ELF-1 (cell line): ENCODE results near the gene OLIG3.

ENCODE experiments used
- DNase-seq: peaks from one replicate; pipeline ENCODE4 v3.0.0-alpha.2; 2016; ENCODE audit warnings: low read depth, low spot score

The OLIG3 gene

DNA sequence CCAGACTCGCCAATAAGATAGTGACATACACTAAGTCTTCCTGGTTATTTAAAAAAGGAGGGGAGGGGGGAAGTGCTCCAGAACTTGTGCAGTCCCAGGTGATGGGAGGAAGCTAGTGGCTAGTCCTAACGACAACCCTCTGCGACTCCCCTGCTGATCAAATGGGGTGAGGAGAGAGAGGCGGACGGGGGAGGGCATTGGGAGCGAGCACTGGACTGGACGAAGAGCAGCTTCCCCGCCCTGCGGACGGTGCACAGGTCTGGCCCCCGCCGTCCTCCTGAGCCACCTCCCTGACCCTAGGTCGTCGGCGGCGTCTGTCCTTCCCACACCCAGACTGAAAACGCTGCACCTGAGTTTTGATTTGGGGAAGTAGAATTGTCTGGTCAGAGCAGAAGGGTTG is 2.2 kb upstream of the OLIG3 start:
- DNase-seq = peak; percentile 52

DNA sequence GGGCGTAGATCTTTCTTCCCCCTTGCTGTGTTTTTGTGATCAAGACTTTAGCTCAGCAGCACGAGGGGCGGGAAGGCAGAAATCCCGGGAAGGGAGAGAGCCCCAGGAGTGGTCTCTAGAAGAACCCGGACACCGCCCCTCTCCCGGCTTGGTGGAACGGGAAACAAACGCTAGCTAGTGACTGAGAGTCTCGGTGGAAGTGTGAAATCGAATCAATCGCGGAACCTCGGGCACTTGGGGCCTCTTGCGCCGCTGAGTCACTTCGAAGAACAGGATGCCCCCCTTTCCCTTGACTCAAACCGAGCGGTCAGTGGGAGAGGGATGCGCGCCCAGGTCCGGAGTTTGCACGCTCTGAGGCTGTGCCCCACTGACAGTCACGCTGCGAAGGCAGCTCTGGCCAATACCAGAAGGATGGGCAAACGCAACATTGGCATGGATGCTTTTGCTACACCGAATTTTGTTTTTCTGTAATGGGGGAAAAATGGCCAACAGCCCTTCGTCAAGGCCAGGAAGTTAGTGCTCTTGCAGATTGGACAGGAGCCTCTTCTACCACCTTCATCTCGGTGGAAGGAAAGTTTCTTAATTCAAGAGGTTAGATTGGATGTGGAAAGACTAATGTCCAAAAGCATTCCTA is 1.6 kb upstream of the OLIG3 start:
- peak; percentile 76 for DNase-seq

DNA sequence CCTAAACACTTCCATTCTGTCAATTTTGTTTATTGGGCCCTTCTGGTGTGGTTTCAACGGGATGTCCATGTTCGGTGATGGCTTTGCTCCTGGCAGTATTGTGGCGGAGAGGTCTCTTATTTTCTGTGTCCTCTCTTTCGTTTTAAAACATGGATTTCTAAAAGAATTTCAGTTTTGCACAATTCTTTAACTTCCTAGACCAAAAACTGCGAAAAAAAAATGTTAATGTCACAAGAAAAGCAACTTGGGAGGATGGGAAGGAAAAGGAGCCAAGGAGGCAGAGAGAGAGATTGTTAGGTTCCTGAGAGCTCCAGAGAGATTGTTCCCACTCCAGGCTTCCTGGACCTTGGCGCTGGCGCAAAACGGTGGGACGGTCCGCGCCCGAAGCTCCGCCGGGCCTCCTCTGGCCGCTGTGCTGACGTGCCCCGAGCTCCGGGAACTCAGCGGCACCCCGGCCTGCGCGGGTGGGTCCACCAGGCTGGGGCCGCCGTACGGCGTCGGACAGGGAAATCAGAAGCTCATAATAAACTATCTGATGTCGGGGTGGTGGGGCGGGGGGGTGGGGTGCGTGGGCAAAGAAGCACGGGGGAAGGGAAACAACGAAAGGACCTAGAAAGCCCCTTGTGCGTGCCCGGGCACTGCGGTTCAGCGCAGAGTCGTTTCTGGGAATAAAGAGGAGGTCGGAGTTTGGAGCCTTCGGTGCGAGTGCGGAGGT is 951 bp upstream of the OLIG3 start:
- DNase-seq = peak; percentile 50

GRCh38 chr6:137493218-137494038 is 766 bp downstream of the OLIG3 start:
- peak; percentile 59 for DNase-seq

- DNase-seq = no peak
Measured at GRCh38 chr6:137492289-137493217, 1.6 kb downstream of the OLIG3 start.

DNA sequence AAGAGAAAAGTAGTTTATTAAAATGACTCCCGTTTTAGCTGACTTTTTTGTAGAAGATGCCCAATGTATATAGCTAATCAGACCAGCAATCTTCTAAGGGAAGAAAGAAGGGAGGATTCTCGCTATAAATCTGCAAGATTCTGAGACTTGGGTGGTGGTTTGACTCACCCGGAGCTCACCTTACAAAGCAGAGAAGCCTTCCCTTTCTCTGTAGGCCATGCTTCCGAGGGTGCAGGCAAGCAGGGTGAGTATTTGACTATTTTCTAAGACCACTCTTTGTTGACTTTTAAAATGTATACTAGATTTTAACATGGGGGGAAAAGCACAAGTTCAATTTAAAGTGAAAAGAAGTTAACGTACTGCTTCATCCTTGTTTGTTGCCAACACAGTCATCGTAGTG is 2.7 kb downstream of the OLIG3 start:
- DNase-seq = no peak

DNA sequence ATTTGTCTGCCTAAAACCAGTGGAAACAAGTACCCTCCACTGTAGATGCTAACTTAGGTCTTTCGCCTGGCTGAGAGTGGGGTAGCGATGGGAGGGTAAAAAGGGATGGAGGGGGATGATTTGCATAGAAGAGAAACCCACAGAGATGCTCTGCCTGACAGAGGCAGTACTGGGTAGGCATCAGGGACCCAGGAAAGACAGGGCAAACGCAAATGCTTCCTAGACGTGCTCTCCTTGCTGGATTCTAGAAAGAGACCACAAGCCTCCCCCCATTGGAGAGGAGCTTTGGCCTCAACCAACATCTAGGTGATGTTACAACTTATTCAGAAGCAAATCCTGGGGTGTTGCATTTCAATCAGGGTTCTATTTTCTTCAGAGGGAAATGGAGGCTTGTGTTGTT is 3.2 kb downstream of the OLIG3 start:
- peak; percentile 20 for DNase-seq

- peak; percentile 35 for DNase-seq
Measured at GRCh38 chr6:137490006-137490905, 3.9 kb downstream of the OLIG3 start.

DNA sequence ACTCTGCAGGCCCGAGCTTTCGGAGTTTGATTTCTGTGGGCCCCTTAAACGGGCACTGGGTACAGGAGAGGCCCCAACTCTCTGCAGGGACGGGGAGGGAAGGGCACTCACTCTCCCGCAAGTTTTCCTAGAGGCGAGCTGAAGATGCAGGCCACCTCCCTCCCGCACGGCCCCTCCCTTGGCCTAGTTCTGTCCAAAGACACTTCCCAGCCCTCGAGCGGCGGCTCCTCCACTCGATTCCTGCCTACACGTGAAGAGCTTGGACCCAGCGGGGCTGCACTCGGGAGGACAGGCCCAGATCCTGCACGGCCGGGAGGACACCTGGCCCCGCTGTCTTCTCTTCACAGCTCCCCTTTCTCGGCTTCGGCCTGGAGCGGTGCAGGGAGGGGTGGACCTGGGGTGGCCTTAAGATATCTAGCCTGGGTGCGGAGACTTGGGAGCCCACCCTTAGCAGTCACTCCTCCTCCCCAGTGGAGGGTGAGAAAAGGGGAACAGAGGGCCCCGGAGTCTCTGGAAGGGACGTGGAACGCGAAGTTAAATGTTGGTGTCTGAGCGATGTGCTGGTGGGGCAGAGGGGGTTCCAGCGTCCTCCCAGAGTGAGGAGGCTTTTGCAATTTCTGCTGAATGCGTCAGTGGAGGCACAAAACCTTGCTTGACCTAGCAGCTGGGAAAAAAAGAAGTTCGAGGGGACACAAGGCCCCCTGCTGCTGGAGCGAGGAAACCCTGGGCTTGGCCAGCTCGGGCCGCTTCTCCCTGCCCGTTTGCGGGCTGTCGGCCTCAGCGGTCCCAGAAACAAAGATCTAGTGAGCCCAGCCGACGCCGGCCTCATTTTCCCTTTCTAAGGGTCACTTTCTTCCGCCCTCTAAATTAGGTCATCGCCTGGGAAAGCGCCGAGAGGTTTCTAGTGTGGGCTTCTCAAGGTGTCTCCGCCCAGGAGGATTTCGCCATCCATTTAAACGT is 4.9 kb downstream of the OLIG3 start:
- peak; percentile 80 for DNase-seq

DNA sequence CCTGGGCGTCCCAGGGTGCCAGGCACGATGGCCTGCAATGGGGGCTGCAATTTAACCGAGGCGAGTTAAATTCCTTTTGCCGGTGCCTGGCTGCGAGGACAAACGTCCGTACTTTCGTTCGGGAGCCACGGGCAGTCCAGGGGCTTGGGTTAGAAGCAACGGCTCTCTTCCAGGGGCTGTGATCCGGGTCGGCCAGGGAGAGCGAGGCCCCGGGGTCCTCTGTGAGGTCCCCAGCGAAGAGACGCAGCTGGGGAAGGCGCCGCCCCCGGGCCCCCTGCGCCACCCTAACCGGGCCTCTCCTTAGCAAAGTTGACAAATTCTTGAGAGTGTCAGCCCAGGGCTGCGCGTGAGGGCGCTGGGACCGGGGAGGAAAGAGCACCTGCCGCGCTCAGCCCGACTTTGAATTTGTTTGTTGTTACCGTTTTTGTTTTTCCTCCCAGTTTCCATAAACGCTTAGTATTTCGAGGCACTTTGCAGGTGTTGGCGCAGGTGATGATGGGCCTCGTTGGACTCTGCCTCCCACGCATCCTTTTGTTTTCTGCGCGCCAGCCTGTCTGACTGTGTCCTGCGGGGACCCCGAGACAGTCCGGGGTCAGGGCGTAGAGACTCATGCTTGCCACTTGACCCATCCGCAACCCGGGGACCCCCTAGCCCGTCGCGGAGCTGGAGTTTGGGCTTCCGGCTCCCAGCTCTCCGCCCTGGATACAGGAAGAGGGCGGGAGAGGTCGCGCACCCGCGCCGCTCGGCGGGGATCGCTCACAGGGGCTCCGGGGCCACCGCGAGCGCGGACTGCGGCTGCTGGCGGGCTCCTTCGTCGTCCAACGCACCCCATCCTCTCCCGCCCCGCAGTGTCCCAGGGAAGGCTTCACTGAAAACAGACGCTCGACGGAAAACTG is 5.8 kb downstream of the OLIG3 start:
- peak; percentile 39 for DNase-seq

GRCh38 chr6:137487869-137488149 is 6.4 kb downstream of the OLIG3 start:
- DNase-seq = no peak

DNA sequence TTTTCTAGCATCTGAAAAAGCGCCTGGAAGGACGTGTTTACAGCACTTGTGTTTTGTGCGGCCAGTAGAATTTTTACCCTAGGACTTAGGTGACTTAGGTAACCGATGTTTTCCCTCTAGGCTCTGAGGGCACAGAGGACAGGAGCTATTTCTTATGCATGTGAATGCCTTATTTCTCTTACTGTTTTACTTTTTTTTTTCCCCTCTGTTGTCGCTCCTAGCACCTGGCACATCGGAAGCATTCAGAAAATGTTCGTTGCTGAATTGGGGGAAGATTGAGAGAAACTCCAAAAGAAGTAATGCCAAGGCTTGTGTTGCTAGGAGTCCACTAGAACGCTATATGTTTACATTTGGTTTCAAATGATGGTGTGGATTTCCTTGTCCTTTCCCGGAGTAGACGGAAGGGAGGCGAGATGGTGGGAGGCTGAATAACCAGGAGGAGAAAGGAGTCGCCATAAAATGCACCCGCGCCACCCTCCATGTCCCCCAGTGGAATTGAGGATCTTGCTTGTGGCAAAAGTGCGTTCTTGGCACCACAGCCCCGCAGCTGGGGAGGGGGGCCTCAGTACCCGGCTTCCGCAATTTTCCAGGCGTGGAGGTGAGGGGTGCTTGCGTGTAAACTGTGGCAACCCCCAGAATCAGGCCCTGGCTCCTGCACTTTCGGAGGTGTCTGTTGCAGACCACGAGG is 6.9 kb downstream of the OLIG3 start:
- DNase-seq = peak; percentile 20

- DNase-seq = peak; percentile 27
Measured at GRCh38 chr6:137486416-137486815, 7.8 kb downstream of the OLIG3 start.

GRCh38 chr6:137480431-137480830 is 13.8 kb downstream of the OLIG3 start:
- no peak for DNase-seq

GRCh38 chr6:137475103-137475502 is 19.1 kb downstream of the OLIG3 start:
- no peak for DNase-seq

DNA sequence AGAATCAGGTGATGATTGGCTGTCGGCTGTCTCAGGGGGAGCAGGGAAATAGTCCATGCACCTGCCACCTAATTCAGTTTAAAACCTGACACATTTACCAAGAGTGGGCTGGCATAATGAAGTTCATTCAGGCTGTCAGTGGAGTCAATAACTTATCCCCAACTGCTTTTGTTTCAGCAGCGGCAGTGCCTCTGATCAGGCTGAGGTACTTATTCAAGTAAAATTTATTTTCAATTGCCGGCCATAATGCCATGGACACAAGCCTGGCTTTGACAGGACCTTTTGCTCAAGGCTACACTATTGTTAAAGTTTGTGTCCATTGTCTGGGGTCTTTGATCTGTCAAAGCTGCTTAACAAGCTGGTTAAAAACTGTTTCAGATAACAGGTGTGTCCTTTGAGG is 20.6 kb downstream of the OLIG3 start:
- DNase-seq = peak; percentile 20

- DNase-seq = no peak
Measured at GRCh38 chr6:137472641-137473137, 21.5 kb downstream of the OLIG3 start.

- no peak for DNase-seq
Measured at GRCh38 chr6:137471986-137472385, 22.2 kb downstream of the OLIG3 start.
